HG03521 (cell line): ENCODE results near the gene RABAC1.
A peak's percentile ranks its signal among the peaks of the same experiment; 100 is the strongest.
"Not testable (repeated sequence)": the region's sequence is repeated elsewhere in the genome, so short reads cannot be mapped to it uniquely, and the experiment has no call there.

ENCODE experiments used
- ATAC-seq: cut with Tn5 transposase; IDR thresholded peaks from one replicate; pipeline ENCODE4 v1.9.1; 2021; ENCODE audit warnings: mild to moderate bottlenecking, moderate library complexity; ENCODE audit not compliant: unreplicated experiment

RABAC1 gene

GRCh38 chr19:41959056-41960053 is at the start of gene RABAC1:
TSS of gene RABAC1 (minus strand) at chr19:41959321. CDS start at chr19:41959292, 29 bp downstream.
- ATAC-seq, result peak; percentile 78

- no peak for ATAC-seq
These were observed 47.4 kb upstream of the RABAC1 start for GRCh38 chr19:42006569-42006968.

GRCh38 chr19:42005504-42005903 is 46.4 kb upstream of the RABAC1 start:
- ATAC-seq, result no peak

GRCh38 chr19:42003506-42004294 is 44.6 kb upstream of the RABAC1 start:
- no peak for ATAC-seq

- ATAC-seq, result no peak
These were observed 40.7 kb upstream of the RABAC1 start for GRCh38 chr19:41999878-42000208.

- ATAC-seq, result no peak
These were observed 40.2 kb upstream of the RABAC1 start for GRCh38 chr19:41999071-41999877.

- no peak for ATAC-seq
These were observed 39.3 kb upstream of the RABAC1 start for GRCh38 chr19:41998246-41999020.

- no peak for ATAC-seq
These were observed 38.7 kb upstream of the RABAC1 start for GRCh38 chr19:41997851-41998229.

- ATAC-seq, result no peak
These were observed 38.2 kb upstream of the RABAC1 start for GRCh38 chr19:41997121-41997850.

- ATAC-seq, result no peak
These were observed 37.1 kb upstream of the RABAC1 start for GRCh38 chr19:41995959-41996797.

GRCh38 chr19:41994994-41995958 is 36.2 kb upstream of the RABAC1 start:
- ATAC-seq, result no peak

- ATAC-seq, result no peak
These were observed 35.4 kb upstream of the RABAC1 start for GRCh38 chr19:41994521-41994971.

GRCh38 chr19:41993612-41994483 is 34.7 kb upstream of the RABAC1 start, which contains the start of gene ATP1A3:
TSS of gene ATP1A3 (minus strand) at chr19:41994230. CDS start at chr19:41994076, 154 bp downstream.
- ATAC-seq, result no peak

- not testable (repeated sequence) for ATAC-seq
These were observed 32.9 kb upstream of the RABAC1 start for GRCh38 chr19:41991925-41992569.

- no peak for ATAC-seq
These were observed 31.9 kb upstream of the RABAC1 start for GRCh38 chr19:41991025-41991424.

GRCh38 chr19:41990615-41991014 is 31.5 kb upstream of the RABAC1 start:
- ATAC-seq, result no peak
